GM23338 (cell line): ENCODE measurements around the gene KRTAP10-5.
"Not testable (repeated sequence)": the region's sequence is repeated elsewhere in the genome, so short reads cannot be mapped to it uniquely, and the experiment has no call there.

ENCODE experiments used
- CREB1 ChIP-seq: fragments of 250-450 bp; sonication (Bioruptor Pico); IDR thresholded peaks from 2 replicates; pipeline ENCODE4 v1.5.0; 2020; ENCODE audit warnings: low read depth, mild to moderate bottlenecking, moderate library complexity
- CTCF ChIP-seq, 2 experiments: fragments of 200-600 bp in 1 of 2; sonication (generic) in 1 of 2; conservative IDR thresholded peaks; 2 replicates each; pipeline versions ENCODE4 v1.5.1 to v1.6.1; 2016 to 2017; ENCODE audit warnings: antibody characterized with exemption in 2 of 2, low read depth in 2 of 2, mild to moderate bottlenecking in 2 of 2, moderate library complexity in 1 of 2
- ETS1 ChIP-seq: IDR thresholded peaks from 2 replicates; pipeline ENCODE4 v1.6.1; 2016; ENCODE audit warnings: antibody characterized with exemption
- EZH2 ChIP-seq: fragments of 200-600 bp; sonication (generic); IDR thresholded peaks from one replicate; pipeline ENCODE4 v1.8.0; 2017; ENCODE audit warnings: antibody characterized with exemption, mild to moderate bottlenecking, low read depth; ENCODE audit not compliant: unreplicated experiment
- EZH2phosphoT487 ChIP-seq: fragments of 200-600 bp; sonication (generic); IDR thresholded peaks from one replicate; pipeline ENCODE4 v1.8.1; 2018; ENCODE audit warnings: antibody characterized with exemption; ENCODE audit not compliant: unreplicated experiment
- JUNB ChIP-seq: IDR thresholded peaks from one replicate; pipeline ENCODE4 v1.6.1; 2016; ENCODE audit warnings: antibody characterized with exemption; ENCODE audit not compliant: unreplicated experiment
- POLR2AphosphoS5 ChIP-seq: IDR thresholded peaks from 2 replicates; pipeline ENCODE4 v1.6.1; 2016; ENCODE audit warnings: antibody characterized with exemption, low read depth
- REST ChIP-seq: IDR thresholded peaks from one replicate; pipeline ENCODE4 v1.6.1; 2018; ENCODE audit warnings: antibody characterized with exemption; ENCODE audit not compliant: unreplicated experiment
- STAT1 ChIP-seq: IDR thresholded peaks from one replicate; pipeline ENCODE4 v1.6.1; 2016; ENCODE audit warnings: antibody characterized with exemption; ENCODE audit not compliant: unreplicated experiment
- ZNF114 ChIP-seq: fragments of 250-450 bp; sonication (Bioruptor Pico); IDR thresholded peaks from 2 replicates; pipeline ENCODE4 v1.5.0; 2020; ENCODE audit warnings: mild to moderate bottlenecking, moderate library complexity
- ZNF331 ChIP-seq: fragments of 250-450 bp; sonication (Bioruptor Pico); IDR thresholded peaks from 2 replicates; pipeline ENCODE4 v1.5.0; 2020; ENCODE audit warnings: low read depth, mild to moderate bottlenecking, moderate library complexity

- TF ChIP-seq POLR2AphosphoS5; CREB1 (CRISPR knock-in tag); CTCF (conservative IDR thresholded peaks at IDR 0.05; ENCODE audit: low read depth in 2 of 2); EZH2; REST; ZNF114; ZNF331 (CRISPR knock-in tag); EZH2phosphoT487; STAT1; JUNB; ETS1: not testable (repeated sequence)
Observed at GRCh38 chr21:44550285-44550684, 30.1 kb downstream of the KRTAP10-5 start.
